ENCODE data around the gene TRMT61A.
"Not testable (repeated sequence)": the region's sequence is repeated elsewhere in the genome, so short reads cannot be mapped to it uniquely, and the experiment has no call there.

Gene TRMT61A

GRCh38 chr14:103521951-103522563, 6.9 kb upstream of the TRMT61A start:
- DNase-seq (ENCODE audit: low spot score) (no peak), FAIRE-seq (no peak)

- FAIRE-seq, result no peak
- DNase-seq (ENCODE audit: low spot score), result no peak
These were observed 6.1 kb upstream of the TRMT61A start, which contains the start of gene CKB for GRCh38 chr14:103522649-103523574. Gene CKB (minus strand): TSS chr14:103522830. CDS start chr14:103522493, 337 bp downstream.

- FAIRE-seq (no peak), DNase-seq (ENCODE audit: low spot score) (no peak)
These were observed 5.4 kb upstream of the TRMT61A start for GRCh38 chr14:103523575-103523954.

- DNase-seq (ENCODE audit: low spot score), result no peak
- FAIRE-seq, result no peak
These were observed 4.7 kb upstream of the TRMT61A start for GRCh38 chr14:103524002-103524935.

GRCh38 chr14:103525430-103526246, 3.4 kb upstream of the TRMT61A start:
- FAIRE-seq; DNase-seq (ENCODE audit: low spot score): not testable (repeated sequence)

GRCh38 chr14:103526247-103526913, 2.6 kb upstream of the TRMT61A start:
- DNase-seq (ENCODE audit: low spot score), result no peak
- no peak for FAIRE-seq

- no peak for DNase-seq (ENCODE audit: low spot score)
- no peak for FAIRE-seq
These were observed 2.1 kb upstream of the TRMT61A start for GRCh38 chr14:103526914-103527248.

- peak; percentile 14 for DNase-seq (ENCODE audit: low spot score)
These were observed 1.4 kb upstream of the TRMT61A start for GRCh38 chr14:103527408-103528145.

GRCh38 chr14:103528146-103528586, 830 bp upstream of the TRMT61A start:
- FAIRE-seq (no peak), DNase-seq (ENCODE audit: low spot score) (no peak)

More at GRCh38 chr14:103527408-103528145, 1.4 kb upstream of the TRMT61A start:
- no peak for FAIRE-seq

GRCh38 chr14:103529383-103530365, 678 bp downstream of the TRMT61A start:
- DNase-seq (ENCODE audit: low spot score) (no peak), FAIRE-seq (no peak)

- no peak for DNase-seq (ENCODE audit: low spot score)
- FAIRE-seq, result no peak
These were observed 1.4 kb downstream of the TRMT61A start for GRCh38 chr14:103530390-103530789.

- FAIRE-seq, result no peak
- DNase-seq (ENCODE audit: low spot score), result no peak
These were observed 1.8 kb downstream of the TRMT61A start for GRCh38 chr14:103530831-103531230.

GRCh38 chr14:103531421-103532215, 2.6 kb downstream of the TRMT61A start:
- FAIRE-seq (no peak), DNase-seq (ENCODE audit: low spot score) (no peak)

- no peak for FAIRE-seq
- DNase-seq (ENCODE audit: low spot score), result no peak
These were observed 3.5 kb downstream of the TRMT61A start for GRCh38 chr14:103532216-103533136.

- DNase-seq (ENCODE audit: low spot score) (no peak), FAIRE-seq (no peak)
These were observed 4.4 kb downstream of the TRMT61A start for GRCh38 chr14:103533137-103533998.

Data from RCC 7860 (cell line).